GM10266 (cell line): Measurements from ENCODE around the gene TAPBP.
"Not testable (repeated sequence)": the region's sequence is repeated elsewhere in the genome, so short reads cannot be mapped to it uniquely, and the experiment has no call there.

Source experiments
- DNase-seq: peaks from one replicate; pipeline ENCODE4 v3.0.0; 2012; ENCODE audit errors: extremely low spot score
- CTCF ChIP-seq: IDR thresholded peaks from 2 replicates; pipeline ENCODE4 v1.5.1; 2012; ENCODE audit warnings: mild to moderate bottlenecking, low read depth; ENCODE audit not compliant: control insufficient read depth, insufficient read depth; ENCODE audit errors: missing control alignments

Gene TAPBP

GRCh38 chr6:33343953-33344611, 30.2 kb upstream of the TAPBP start:
- TF ChIP-seq CTCF = no peak
- no peak for DNase-seq

- not testable (repeated sequence) for DNase-seq
Measured at GRCh38 chr6:33343606-33343952, 29.7 kb upstream of the TAPBP start.

GRCh38 chr6:33339193-33339592, 25.3 kb upstream of the TAPBP start:
- DNase-seq = no peak
- no peak for TF ChIP-seq CTCF

- TF ChIP-seq CTCF = no peak
Measured at GRCh38 chr6:33336495-33336894, 22.6 kb upstream of the TAPBP start.

GRCh38 chr6:33335916-33336315, 22.0 kb upstream of the TAPBP start:
- TF ChIP-seq CTCF = no peak
- no peak for DNase-seq

More at GRCh38 chr6:33336495-33336894, 22.6 kb upstream of the TAPBP start:
- no peak for DNase-seq

GRCh38 chr6:33333666-33334065, 19.8 kb upstream of the TAPBP start:
- no peak for TF ChIP-seq CTCF
- no peak for DNase-seq

DNA sequence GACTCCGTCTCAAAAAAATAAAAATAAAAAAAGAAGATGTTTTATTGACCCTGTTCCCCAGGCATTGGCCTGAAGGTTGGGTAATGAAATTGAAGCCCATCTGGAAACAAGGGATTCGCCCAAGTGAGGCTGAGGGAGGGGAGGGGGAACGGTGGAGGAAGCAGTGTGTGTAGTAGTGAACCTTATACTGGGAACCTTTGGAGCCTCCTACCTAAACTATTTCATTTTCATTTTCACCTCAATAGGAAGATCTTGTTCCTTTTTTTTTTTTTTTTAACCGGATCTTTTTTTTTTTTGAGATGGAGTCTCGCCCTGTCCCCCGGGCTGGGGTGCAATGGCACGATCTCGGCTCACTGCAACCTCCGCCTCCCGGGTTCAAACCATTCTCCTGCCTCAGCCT, 16.9 kb upstream of the TAPBP start:
- TF ChIP-seq CTCF = no peak
- DNase-seq = no peak

- DNase-seq = no peak
- TF ChIP-seq CTCF = no peak
Measured at GRCh38 chr6:33329058-33329457, 15.2 kb upstream of the TAPBP start.
